NCI-H2081 (cell line): Measurements from ENCODE around the gene RHOG.

Experiments used
- DNase-seq, 2 experiments: peaks; one replicate each; lab custom pipeline; 2025; lab: John Stamatoyannopoulos, UW

The RHOG gene

GRCh38 chr11:3859373-3859881, 18.7 kb upstream of the RHOG start:
- no peak for DNase-seq

GRCh38 chr11:3857628-3858027, 16.9 kb upstream of the RHOG start:
- DNase-seq = no peak

- DNase-seq = no peak
Observed at GRCh38 chr11:3856856-3857553, 16.2 kb upstream of the RHOG start.

GRCh38 chr11:3855808-3856491, 15.2 kb upstream of the RHOG start:
- DNase-seq = no peak

- peak; percentile 88 to 92 for DNase-seq
Observed at GRCh38 chr11:3854977-3855807, 14.4 kb upstream of the RHOG start, which contains the start of gene STIM1. Gene STIM1, plus strand, starts transcription at chr11:3855664. Its CDS starts 607 bp downstream, at chr11:3856271.

- DNase-seq = no peak
Observed at GRCh38 chr11:3854660-3854976, 13.9 kb upstream of the RHOG start.

- no peak for DNase-seq
Observed at GRCh38 chr11:3853899-3854659, 13.3 kb upstream of the RHOG start.

GRCh38 chr11:3853545-3853842, 12.7 kb upstream of the RHOG start:
- DNase-seq = no peak

- DNase-seq = peak; percentile 16 to 30
Observed at GRCh38 chr11:3849297-3849874, 8.6 kb upstream of the RHOG start.

- DNase-seq = no peak
Observed at GRCh38 chr11:3845670-3846069, 4.9 kb upstream of the RHOG start.

- DNase-seq = no peak
Observed at GRCh38 chr11:3845246-3845645, 4.5 kb upstream of the RHOG start.

- no peak for DNase-seq
Observed at GRCh38 chr11:3843326-3843725, 2.6 kb upstream of the RHOG start.

GRCh38 chr11:3841426-3842350, 929 bp upstream of the RHOG start:
- DNase-seq = peak; percentile 60 to 78

- no peak for DNase-seq
Observed at GRCh38 chr11:3840004-3840869, 522 bp downstream of the RHOG start.

- DNase-seq = no peak
Observed at GRCh38 chr11:3838504-3838903, 2.3 kb downstream of the RHOG start.

- no peak for DNase-seq
Observed at GRCh38 chr11:3837793-3838192, 3.0 kb downstream of the RHOG start.

- DNase-seq = no peak
Observed at GRCh38 chr11:3836903-3837302, 3.9 kb downstream of the RHOG start.

GRCh38 chr11:3835751-3836150, 5.0 kb downstream of the RHOG start:
- no peak for DNase-seq

GRCh38 chr11:3834664-3835461, 5.9 kb downstream of the RHOG start:
- DNase-seq = no peak
